Measurements from ENCODE around the gene PSMA1.

Gene PSMA1

DNA sequence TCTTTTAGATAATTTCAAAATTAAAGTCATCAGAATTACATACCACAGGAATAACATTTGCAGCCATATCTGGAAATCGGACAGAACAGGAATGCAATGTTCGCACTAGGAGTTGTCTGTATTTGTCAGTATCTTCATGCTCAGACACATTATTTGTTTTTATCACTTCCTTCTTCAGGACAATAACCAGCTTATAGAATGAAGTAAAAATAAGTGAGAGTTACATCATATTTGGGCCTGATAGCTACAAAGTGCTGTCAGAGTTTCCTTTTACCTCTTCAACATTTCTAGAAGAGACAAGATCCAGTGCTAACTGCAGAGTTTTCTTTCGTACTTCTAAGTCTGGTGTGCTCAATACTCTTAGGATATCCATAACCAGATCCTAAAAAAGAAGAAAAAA lies 39.5 kb downstream of the PSMA1 start:
- no peak overlapping the region for H2BK5ac ChIP-seq (ENCODE audit: low read length)
- no peak overlapping the region for H3K18ac ChIP-seq (ENCODE audit: low read length)
- no peak overlapping the region for H2AFZ ChIP-seq (ENCODE audit: low read length)
- H2BK15ac ChIP-seq (ENCODE audit: low read length): no peak overlapping the region
- H3K4me3 ChIP-seq (ENCODE audit: low read length in 2 of 2): no peak overlapping the region
- no peak overlapping the region for H3K27ac ChIP-seq (replicated peaks; ENCODE audit: low read length)
- no peak overlapping the region for H4K91ac ChIP-seq (ENCODE audit: low read depth, low read length, poor library complexity)
- H3K9ac ChIP-seq (ENCODE audit: low read depth, low read length, poor library complexity): no peak overlapping the region
- H3K79me1 ChIP-seq (ENCODE audit: low read depth, low read length): no peaks in the 10 kb centered on the region
- no CpG with 5 or more reads among the region's 3 CpGs for WGBS, 2 donors (ENCODE audit: extremely low coverage in 2 of 2, insufficient read length in 2 of 2, insufficient replicate concordance in 1 of 2)
- H3K27me3 ChIP-seq (ENCODE audit: control insufficient read depth in 3 of 3, insufficient read depth in 3 of 3, low read depth in 1 of 3, low read length in 3 of 3): no peaks in the 10 kb centered on the region
- H3K4ac ChIP-seq (ENCODE audit: low read length): no peak overlapping the region
- H2AK5ac ChIP-seq (ENCODE audit: low read depth, low read length): no peak overlapping the region
- H3K36me3 ChIP-seq (replicated peaks in 1 of 2; ENCODE audit: control insufficient read depth in 2 of 2, insufficient read depth in 2 of 2, low read length in 2 of 2): peaks cover 19 to 98% of the 10 kb centered on the region in 2 donors
- H2BK12ac ChIP-seq (ENCODE audit: low read length): no peak overlapping the region
- no peak overlapping the region for H3K4me2 ChIP-seq (ENCODE audit: insufficient read depth, low read length, poor library complexity, severe bottlenecking)
- H3K23ac ChIP-seq (ENCODE audit: low read depth, low read length, poor library complexity): no peak overlapping the region
- H3K4me1 ChIP-seq (ENCODE audit: control insufficient read depth in 2 of 2, insufficient read depth in 1 of 2, low read depth in 1 of 2, low read length in 2 of 2): no peaks in the 10 kb centered on the region
- no peak overlapping the region for H2BK120ac ChIP-seq (ENCODE audit: low read depth, low read length)
- DNase-seq (ENCODE audit: low spot score): no peak
- H3K14ac ChIP-seq (ENCODE audit: low read length): no peak overlapping the region
- H4K8ac ChIP-seq (ENCODE audit: low read depth, low read length): no peak overlapping the region
- no peaks in the 10 kb centered on the region for H3K9me3 ChIP-seq (replicated peaks in 1 of 2; ENCODE audit: control insufficient read depth in 2 of 2, insufficient read depth in 1 of 2, low read depth in 1 of 2, low read length in 2 of 2)

DNA sequence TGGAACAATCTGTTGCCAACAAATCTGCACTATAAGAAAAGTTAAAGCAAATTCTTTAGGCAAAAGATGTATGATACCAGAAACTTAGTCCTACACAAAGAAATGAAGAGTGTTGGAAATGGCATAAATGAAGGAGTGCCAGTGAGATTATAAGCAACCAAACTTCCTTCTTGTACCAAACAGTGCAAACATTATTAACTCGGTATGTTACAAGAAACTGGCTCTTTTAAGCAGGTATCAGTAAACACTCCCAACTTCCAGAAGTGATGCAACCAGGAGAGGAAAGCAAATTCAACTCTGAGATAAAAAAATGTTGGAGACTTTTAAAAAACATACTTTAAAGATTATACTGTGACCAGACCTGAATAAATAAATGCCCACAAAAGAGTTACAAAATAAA lies 49.1 kb downstream of the PSMA1 start:
- Histone ChIP-seq H3K4me1 (ENCODE audit: control insufficient read depth in 2 of 2, insufficient read depth in 1 of 2, low read depth in 1 of 2, low read length in 2 of 2) (no peaks in the 10 kb centered on the region), H2BK15ac (ENCODE audit: low read length) (no peak overlapping the region), H2BK5ac (ENCODE audit: low read length) (no peak overlapping the region), H3K27me3 (ENCODE audit: control insufficient read depth in 3 of 3, insufficient read depth in 3 of 3, low read depth in 1 of 3, low read length in 3 of 3) (no peaks in the 10 kb centered on the region), H4K91ac (ENCODE audit: low read depth, low read length, poor library complexity) (no peak overlapping the region), H2BK12ac (ENCODE audit: low read length) (no peak overlapping the region), H2AFZ (ENCODE audit: low read length) (no peak overlapping the region), H4K8ac (ENCODE audit: low read depth, low read length) (no peak overlapping the region), H3K4ac (ENCODE audit: low read length) (no peak overlapping the region), H3K9me3 (replicated peaks in 1 of 2; ENCODE audit: control insufficient read depth in 2 of 2, insufficient read depth in 1 of 2, low read depth in 1 of 2, low read length in 2 of 2) (no peaks in the 10 kb centered on the region), H3K4me3 (ENCODE audit: low read length in 2 of 2) (no peak overlapping the region), H3K18ac (ENCODE audit: low read length) (no peak overlapping the region), H3K36me3 (replicated peaks in 1 of 2; ENCODE audit: control insufficient read depth in 2 of 2, insufficient read depth in 2 of 2, low read length in 2 of 2) (peaks cover 23 to 100% of the 10 kb centered on the region in 2 donors), H3K9ac (ENCODE audit: low read depth, low read length, poor library complexity) (no peak overlapping the region), H3K23ac (ENCODE audit: low read depth, low read length, poor library complexity) (no peak overlapping the region), H3K4me2 (ENCODE audit: insufficient read depth, low read length, poor library complexity, severe bottlenecking) (no peak overlapping the region), H3K79me1 (ENCODE audit: low read depth, low read length) (no peaks in the 10 kb centered on the region), H2BK120ac (ENCODE audit: low read depth, low read length) (no peak overlapping the region), H2AK5ac (ENCODE audit: low read depth, low read length) (no peak overlapping the region), H3K14ac (ENCODE audit: low read length) (no peak overlapping the region), H3K27ac (replicated peaks; ENCODE audit: low read length) (no peak overlapping the region)
- no CpG with 5 or more reads among the region's 1 CpG for WGBS, 2 donors (ENCODE audit: extremely low coverage in 2 of 2, insufficient read length in 2 of 2, insufficient replicate concordance in 1 of 2)
- DNase-seq (ENCODE audit: low spot score): no peak

DNA sequence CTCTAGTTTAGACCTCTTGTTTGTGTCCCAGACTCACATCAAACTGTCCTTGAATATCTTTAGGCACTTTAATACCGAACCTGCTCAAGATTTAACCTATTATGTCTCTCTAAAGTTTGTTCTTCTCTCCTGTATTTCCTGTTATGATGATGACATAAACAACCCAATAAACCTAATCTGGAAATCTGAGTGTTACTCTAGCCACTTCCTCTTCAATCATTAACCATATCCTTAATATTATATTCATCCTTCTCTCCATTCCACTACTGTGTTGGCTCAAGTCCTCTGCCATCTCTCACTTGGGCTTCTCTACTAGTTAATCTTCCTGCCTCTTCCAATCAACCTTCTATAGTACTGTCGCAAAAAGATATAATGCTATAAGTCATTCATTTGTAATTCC lies 56.6 kb downstream of the PSMA1 start:
- Histone ChIP-seq H3K36me3 (replicated peaks in 1 of 2; ENCODE audit: control insufficient read depth in 2 of 2, insufficient read depth in 2 of 2, low read length in 2 of 2) (peaks cover 18 to 99% of the 10 kb centered on the region in 2 donors), H3K27ac (replicated peaks; ENCODE audit: low read length) (no peak overlapping the region), H3K27me3 (ENCODE audit: control insufficient read depth in 3 of 3, insufficient read depth in 3 of 3, low read depth in 1 of 3, low read length in 3 of 3) (no peaks in the 10 kb centered on the region), H2BK120ac (ENCODE audit: low read depth, low read length) (no peak overlapping the region), H3K14ac (ENCODE audit: low read length) (no peak overlapping the region), H2AFZ (ENCODE audit: low read length) (no peak overlapping the region), H2BK15ac (ENCODE audit: low read length) (no peak overlapping the region), H2BK5ac (ENCODE audit: low read length) (no peak overlapping the region), H2BK12ac (ENCODE audit: low read length) (no peak overlapping the region), H4K8ac (ENCODE audit: low read depth, low read length) (no peak overlapping the region), H2AK5ac (ENCODE audit: low read depth, low read length) (no peak overlapping the region), H4K91ac (ENCODE audit: low read depth, low read length, poor library complexity) (no peak overlapping the region), H3K23ac (ENCODE audit: low read depth, low read length, poor library complexity) (no peak overlapping the region), H3K4me2 (ENCODE audit: insufficient read depth, low read length, poor library complexity, severe bottlenecking) (no peak overlapping the region), H3K18ac (ENCODE audit: low read length) (no peak overlapping the region), H3K9me3 (replicated peaks in 1 of 2; ENCODE audit: control insufficient read depth in 2 of 2, insufficient read depth in 1 of 2, low read depth in 1 of 2, low read length in 2 of 2) (no peaks in the 10 kb centered on the region), H3K9ac (ENCODE audit: low read depth, low read length, poor library complexity) (no peak overlapping the region), H3K4ac (ENCODE audit: low read length) (no peak overlapping the region), H3K79me1 (ENCODE audit: low read depth, low read length) (no peaks in the 10 kb centered on the region), H3K4me3 (ENCODE audit: low read length in 2 of 2) (no peak overlapping the region), H3K4me1 (ENCODE audit: control insufficient read depth in 2 of 2, insufficient read depth in 1 of 2, low read depth in 1 of 2, low read length in 2 of 2) (no peaks in the 10 kb centered on the region)
- no CpG with 5 or more reads among the region's 2 CpGs for WGBS, 2 donors (ENCODE audit: extremely low coverage in 2 of 2, insufficient read length in 2 of 2, insufficient replicate concordance in 1 of 2)
- DNase-seq (ENCODE audit: low spot score): no peak

DNA sequence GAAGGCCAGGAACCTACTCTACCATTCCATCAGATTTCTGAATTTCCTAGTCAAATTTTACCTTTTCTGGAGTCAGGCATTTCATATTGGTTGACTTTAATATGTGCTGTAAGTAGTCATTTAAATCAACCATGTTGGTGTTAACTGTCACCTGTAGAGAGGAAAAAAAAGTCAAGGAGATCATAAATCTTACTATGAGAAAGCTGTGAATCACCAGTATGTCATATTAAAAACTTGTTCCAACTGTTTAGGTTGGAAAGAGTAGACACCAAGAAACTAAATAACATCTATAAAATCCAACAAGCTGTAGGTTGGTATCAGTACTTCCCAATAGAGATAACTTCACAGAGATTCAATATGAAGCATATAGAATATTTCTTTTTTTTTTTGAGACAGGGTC lies 60.0 kb downstream of the PSMA1 start:
- no peak overlapping the region for H2AFZ ChIP-seq (ENCODE audit: low read length)
- no peak overlapping the region for H4K91ac ChIP-seq (ENCODE audit: low read depth, low read length, poor library complexity)
- no peak overlapping the region for H2BK12ac ChIP-seq (ENCODE audit: low read length)
- H4K8ac ChIP-seq (ENCODE audit: low read depth, low read length): no peak overlapping the region
- H3K27ac ChIP-seq (replicated peaks; ENCODE audit: low read length): no peak overlapping the region
- H2AK5ac ChIP-seq (ENCODE audit: low read depth, low read length): no peak overlapping the region
- no peak overlapping the region for H3K23ac ChIP-seq (ENCODE audit: low read depth, low read length, poor library complexity)
- no peak overlapping the region for H2BK15ac ChIP-seq (ENCODE audit: low read length)
- H3K4me3 ChIP-seq (ENCODE audit: low read length in 2 of 2): no peak overlapping the region
- no peak overlapping the region for H2BK120ac ChIP-seq (ENCODE audit: low read depth, low read length)
- H3K4ac ChIP-seq (ENCODE audit: low read length): no peak overlapping the region
- no peak overlapping the region for H2BK5ac ChIP-seq (ENCODE audit: low read length)
- no peaks in the 10 kb centered on the region for H3K9me3 ChIP-seq (replicated peaks in 1 of 2; ENCODE audit: control insufficient read depth in 2 of 2, insufficient read depth in 1 of 2, low read depth in 1 of 2, low read length in 2 of 2)
- H3K27me3 ChIP-seq (ENCODE audit: control insufficient read depth in 3 of 3, insufficient read depth in 3 of 3, low read depth in 1 of 3, low read length in 3 of 3): no peaks in the 10 kb centered on the region
- DNase-seq (ENCODE audit: low spot score): no peak
- no peak overlapping the region for H3K18ac ChIP-seq (ENCODE audit: low read length)
- H3K79me1 ChIP-seq (ENCODE audit: low read depth, low read length): no peaks in the 10 kb centered on the region
- H3K9ac ChIP-seq (ENCODE audit: low read depth, low read length, poor library complexity): no peak overlapping the region
- no peak overlapping the region for H3K14ac ChIP-seq (ENCODE audit: low read length)
- peaks cover 16 to 96% of the 10 kb centered on the region in 2 donors for H3K36me3 ChIP-seq (replicated peaks in 1 of 2; ENCODE audit: control insufficient read depth in 2 of 2, insufficient read depth in 2 of 2, low read length in 2 of 2)
- no peak overlapping the region for H3K4me2 ChIP-seq (ENCODE audit: insufficient read depth, low read length, poor library complexity, severe bottlenecking)
- no peaks in the 10 kb centered on the region for H3K4me1 ChIP-seq (ENCODE audit: control insufficient read depth in 2 of 2, insufficient read depth in 1 of 2, low read depth in 1 of 2, low read length in 2 of 2)
